GM21390 (cell line): ENCODE data around the gene CD300LF.

Experiments
- ATAC-seq: cut with Tn5 transposase; IDR thresholded peaks from one replicate; pipeline ENCODE4 v1.9.1; 2021; ENCODE audit not compliant: unreplicated experiment

The CD300LF gene

GRCh38 chr17:74746376-74746775 lies 33.7 kb upstream of the CD300LF start:
- ATAC-seq = no peak

GRCh38 chr17:74745548-74746177 lies 32.9 kb upstream of the CD300LF start:
- no peak for ATAC-seq

GRCh38 chr17:74744714-74745547 lies 32.2 kb upstream of the CD300LF start:
- ATAC-seq = no peak

- no peak for ATAC-seq
Observed at GRCh38 chr17:74744349-74744713, 31.6 kb upstream of the CD300LF start.

GRCh38 chr17:74743755-74744154 lies 31.0 kb upstream of the CD300LF start:
- no peak for ATAC-seq

- ATAC-seq = no peak
Observed at GRCh38 chr17:74742978-74743545, 30.3 kb upstream of the CD300LF start.

GRCh38 chr17:74742153-74742515 lies 29.4 kb upstream of the CD300LF start:
- ATAC-seq = peak; percentile 39

GRCh38 chr17:74740641-74741387 lies 28.1 kb upstream of the CD300LF start:
- ATAC-seq = no peak

- no peak for ATAC-seq
Observed at GRCh38 chr17:74740173-74740572, 27.4 kb upstream of the CD300LF start.

GRCh38 chr17:74739227-74739831 lies 26.6 kb upstream of the CD300LF start:
- ATAC-seq = no peak

- peak; percentile 49 for ATAC-seq
Observed at GRCh38 chr17:74738051-74738996, 25.6 kb upstream of the CD300LF start.

GRCh38 chr17:74737299-74738050 lies 24.8 kb upstream of the CD300LF start:
- ATAC-seq = no peak

GRCh38 chr17:74736513-74737298 lies 24.0 kb upstream of the CD300LF start, which contains the start of gene RAB37:
RAB37 (plus strand) TSS chr17:74737256; CDS start chr17:74737273, 17 bp downstream.
- no peak for ATAC-seq

- no peak for ATAC-seq
Observed at GRCh38 chr17:74734256-74734655, 21.5 kb upstream of the CD300LF start.

- no peak for ATAC-seq
Observed at GRCh38 chr17:74733365-74734122, 20.8 kb upstream of the CD300LF start.

- ATAC-seq = no peak
Observed at GRCh38 chr17:74732042-74732867, 19.5 kb upstream of the CD300LF start.

GRCh38 chr17:74731347-74731605 lies 18.6 kb upstream of the CD300LF start:
- ATAC-seq = no peak
